Mesodermal cell (in vitro differentiated cells): Measurements from ENCODE around the gene ZFP36L2.

ENCODE experiments used
- H3K27ac ChIP-seq: 2 replicates; pipeline ENCODE4 v1.7.0; 2013; ENCODE audit warnings: mild to moderate bottlenecking, low read depth, low read length, moderate library complexity; ENCODE audit not compliant: severe bottlenecking
- H3K36me3 ChIP-seq: 2 replicates; pipeline ENCODE4 v1.7.1; 2013; ENCODE audit warnings: mild to moderate bottlenecking, low read length, moderate library complexity; ENCODE audit not compliant: control insufficient read depth, insufficient read depth
- H3K4me1 ChIP-seq: one replicate; pipeline ENCODE4 v1.7.1; 2013; ENCODE audit warnings: mild to moderate bottlenecking, low read length; ENCODE audit not compliant: insufficient read depth, control insufficient read depth, poor library complexity, severe bottlenecking
- H3K4me3 ChIP-seq: 2 replicates; pipeline ENCODE4 v1.7.0; 2013; ENCODE audit warnings: low read length, control low read depth, mild to moderate bottlenecking; ENCODE audit not compliant: insufficient read depth, poor library complexity, severe bottlenecking; ENCODE audit errors: extremely low read depth
- H3K9me3 ChIP-seq: 2 replicates; pipeline ENCODE4 v1.7.1; 2013; ENCODE audit warnings: mild to moderate bottlenecking, low read length, moderate library complexity; ENCODE audit not compliant: control insufficient read depth
- WGBS, 2 experiments: methylation state at CpG; one replicate each; pipeline ENCODE4 v1.1.5; 2013; ENCODE audit warnings: missing lambda C conversion rate in 2 of 2; ENCODE audit not compliant: insufficient coverage in 2 of 2; 5-methylcytosine and 5-hydroxymethylcytosine counted together

ZFP36L2 gene

DNA sequence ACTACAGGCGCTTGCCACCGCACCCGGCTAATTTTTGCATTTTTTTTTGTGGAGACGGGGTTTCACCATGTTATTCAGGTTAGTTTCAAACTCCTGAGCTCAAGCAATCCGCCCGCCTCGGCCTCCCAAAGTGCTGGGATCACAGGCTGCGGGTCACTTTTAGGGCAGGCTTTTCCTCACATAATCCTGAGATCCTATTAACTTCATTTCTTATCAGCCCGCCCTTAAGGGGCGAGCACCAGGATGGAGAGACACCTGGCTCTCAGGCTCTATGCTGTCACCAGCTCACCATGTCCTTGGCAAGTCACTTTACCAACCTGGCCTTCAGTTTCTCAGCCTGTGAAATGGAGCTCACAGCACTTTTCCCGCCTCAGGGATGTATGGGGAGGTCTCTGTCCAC is 23.0 kb downstream of the ZFP36L2 start:
- Histone ChIP-seq H3K36me3 (no peaks in the 10 kb centered on the region), H3K27ac (no peak overlapping the region)
- WGBS, 2 experiments = 92 to 95% methylated on average over 8 to 9 of the region's 11 CpGs

DNA sequence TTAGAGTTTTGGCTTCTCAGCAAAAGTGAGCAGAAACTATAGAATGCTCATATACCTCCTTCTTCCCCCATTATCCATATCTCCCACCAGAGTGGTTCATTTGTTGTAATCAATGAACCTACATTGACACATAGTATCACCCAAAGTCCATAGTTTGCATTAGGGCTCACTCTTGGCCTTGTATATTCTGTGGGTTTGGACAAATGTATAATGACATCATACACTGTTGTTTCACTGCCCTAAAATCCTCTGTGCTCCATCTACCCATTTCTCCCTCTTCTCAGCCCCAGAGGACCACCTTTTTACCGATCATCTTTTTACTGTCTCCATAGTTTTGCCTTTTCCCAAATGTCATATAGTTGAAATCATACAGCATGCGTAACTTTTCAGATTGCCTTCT is 24.1 kb downstream of the ZFP36L2 start:
- WGBS, 2 experiments = 56 to 57% methylated on average over 2 of the region's 2 CpGs
- Histone ChIP-seq H3K4me3 (no peak overlapping the region), H3K27ac (no peak overlapping the region), H3K9me3 (no peaks in the 10 kb centered on the region), H3K36me3 (no peaks in the 10 kb centered on the region), H3K4me1 (peaks cover 8% of the 10 kb centered on the region)

More for the DNA sequence above, 23.0 kb downstream of the ZFP36L2 start:
- Histone ChIP-seq H3K9me3 (no peaks in the 10 kb centered on the region), H3K4me3 (no peak overlapping the region), H3K4me1 (peaks cover 8% of the 10 kb centered on the region)

DNA sequence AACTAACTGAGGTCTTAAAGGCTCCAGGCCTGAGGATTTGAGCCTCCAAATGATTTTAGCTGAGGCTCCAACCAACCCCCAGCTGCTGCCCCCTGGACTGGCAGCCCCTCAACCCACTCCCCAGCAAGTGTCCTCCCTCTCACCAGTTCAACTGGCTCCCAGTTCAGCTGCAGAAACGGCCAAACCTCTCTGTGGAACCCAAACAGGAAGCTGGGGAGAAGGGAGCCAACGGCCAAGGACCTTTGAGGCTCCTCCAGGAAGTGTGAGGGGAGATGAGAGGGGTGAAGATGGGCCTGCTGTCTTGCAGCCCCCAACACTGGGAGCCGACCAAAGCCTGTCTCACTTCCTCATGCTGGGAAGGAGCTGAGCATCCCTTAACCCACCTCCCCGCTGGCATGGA is 24.9 kb downstream of the ZFP36L2 start:
- no peak overlapping the region for H3K4me3 ChIP-seq
- no peaks in the 10 kb centered on the region for H3K36me3 ChIP-seq
- no peak overlapping the region for H3K27ac ChIP-seq
- no peaks in the 10 kb centered on the region for H3K9me3 ChIP-seq
- 92 to 100% methylated on average over 1 to 3 of the region's 4 CpGs for WGBS, 2 experiments
- peaks cover 8% of the 10 kb centered on the region for H3K4me1 ChIP-seq

DNA sequence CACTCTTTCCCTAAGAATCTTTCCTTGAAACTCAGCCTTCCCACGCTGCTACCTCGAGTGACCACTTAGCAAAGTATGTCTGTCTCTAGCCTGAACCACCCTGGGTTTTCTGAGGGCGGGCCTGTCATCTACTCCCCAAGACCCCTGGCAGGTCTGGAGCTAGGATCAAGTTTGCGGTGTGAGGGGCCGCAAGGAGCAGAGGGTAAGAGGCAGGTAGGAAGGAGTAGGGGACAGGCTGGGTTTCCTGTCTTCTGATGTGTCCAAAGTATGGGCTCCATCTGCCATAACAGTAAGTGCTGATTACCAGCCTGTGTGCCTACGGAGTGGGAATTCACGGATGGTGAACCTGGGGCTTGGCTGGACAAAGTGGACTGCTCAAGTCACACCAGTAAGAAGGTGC is 25.4 kb downstream of the ZFP36L2 start:
- Histone ChIP-seq H3K27ac (no peak overlapping the region), H3K4me3 (no peak overlapping the region), H3K4me1 (peaks cover 8% of the 10 kb centered on the region), H3K36me3 (no peaks in the 10 kb centered on the region), H3K9me3 (no peaks in the 10 kb centered on the region)
- WGBS, 2 experiments = 97 to 98% methylated on average over 4 to 7 of the region's 7 CpGs

DNA sequence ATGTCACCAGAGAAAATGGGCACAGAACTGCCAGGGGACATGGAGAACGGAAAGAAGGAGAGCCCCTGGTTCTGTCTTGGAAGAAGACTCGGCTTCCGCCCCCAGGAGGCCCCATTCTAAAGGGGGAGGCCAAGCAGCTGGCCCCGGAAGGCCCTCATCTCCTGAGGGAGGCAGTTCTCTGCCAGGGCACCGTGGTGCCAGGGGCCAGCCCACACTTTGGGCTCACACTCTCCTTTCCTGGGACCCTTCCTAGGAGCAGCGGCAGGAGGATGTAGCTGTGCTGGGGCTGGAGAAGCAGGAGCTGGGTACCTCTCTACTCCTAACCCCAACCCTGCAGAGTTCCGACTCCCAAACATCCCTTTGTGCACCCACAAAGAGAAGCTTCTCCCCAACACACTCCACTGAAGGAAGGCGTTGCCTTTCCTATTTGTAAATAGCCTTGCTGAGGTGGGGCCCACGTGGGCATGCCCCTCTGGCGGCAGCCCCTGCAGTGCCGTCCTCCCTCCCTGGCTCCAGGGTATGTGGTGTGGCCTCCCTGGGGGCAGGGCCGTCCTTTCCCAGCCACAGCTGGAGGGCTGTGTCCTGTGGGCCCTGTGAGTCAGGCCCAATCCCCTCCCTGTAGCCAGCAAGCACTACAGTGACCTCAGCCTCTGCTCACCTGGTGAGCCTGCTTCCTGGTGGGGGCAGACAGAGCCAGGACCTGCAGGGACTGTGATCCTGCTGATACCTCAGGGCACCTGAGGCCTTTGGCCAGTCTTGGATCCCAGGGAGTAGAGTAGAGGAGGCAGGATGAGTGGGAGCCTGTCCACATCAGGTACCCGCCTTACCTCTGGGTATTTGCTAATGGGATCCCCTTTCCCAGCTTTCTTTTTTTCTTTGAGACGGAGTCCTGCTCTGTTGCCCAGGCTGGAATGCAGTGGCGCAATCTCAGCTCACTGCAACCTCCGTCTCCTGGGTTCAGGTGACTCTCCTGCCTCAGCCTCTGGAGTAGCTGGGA is 26.6 kb downstream of the ZFP36L2 start:
- 68 to 75% methylated on average over 12 to 15 of the region's 16 CpGs for WGBS, 2 experiments
- Histone ChIP-seq H3K27ac (no peak overlapping the region), H3K4me3 (no peak overlapping the region), H3K36me3 (no peaks in the 10 kb centered on the region), H3K9me3 (no peaks in the 10 kb centered on the region), H3K4me1 (peaks cover 8% of the 10 kb centered on the region)

DNA sequence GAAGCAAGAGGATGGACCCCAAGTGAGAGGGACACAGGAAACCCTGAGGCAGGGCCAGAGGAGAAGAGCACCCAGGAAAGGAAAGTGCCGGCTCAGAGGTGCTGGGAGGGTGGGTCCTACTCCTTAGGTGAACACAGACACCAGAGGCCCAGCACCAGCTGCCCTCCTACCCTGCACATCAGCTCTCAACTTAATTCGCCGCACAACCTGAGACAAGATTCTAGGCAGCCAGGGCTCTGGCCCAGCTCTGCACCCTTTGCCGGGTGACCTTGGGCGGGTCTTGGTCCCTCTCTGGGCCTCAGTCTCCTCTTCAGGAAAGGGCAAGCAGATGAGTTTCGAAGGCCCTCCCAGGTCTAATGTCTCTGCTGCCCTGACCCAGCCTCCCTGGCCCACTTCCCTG is 28.1 kb downstream of the ZFP36L2 start:
- H3K4me3 ChIP-seq = no peak overlapping the region
- no peaks in the 10 kb centered on the region for H3K36me3 ChIP-seq
- no peaks in the 10 kb centered on the region for H3K9me3 ChIP-seq
- peaks cover 8% of the 10 kb centered on the region for H3K4me1 ChIP-seq
- H3K27ac ChIP-seq = no peak overlapping the region
- WGBS, 2 experiments = 97 to 98% methylated on average over 4 to 5 of the region's 6 CpGs

DNA sequence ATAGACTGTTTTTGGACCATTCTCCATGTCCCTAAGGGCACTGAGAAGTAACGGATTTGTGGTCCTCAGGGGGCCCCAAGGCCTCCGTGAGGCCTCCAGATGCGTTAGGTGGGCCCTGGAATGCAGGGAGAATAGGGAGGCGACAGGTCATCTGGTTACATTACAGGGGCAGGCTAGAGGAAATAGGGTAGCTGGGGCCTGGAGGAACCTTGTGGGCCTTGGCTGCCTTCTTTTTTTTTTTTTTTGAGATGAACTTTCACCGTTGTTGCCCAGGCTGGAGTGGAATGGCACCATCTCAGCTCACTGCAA is 28.9 kb downstream of the ZFP36L2 start:
- Histone ChIP-seq H3K27ac (no peak overlapping the region), H3K36me3 (no peaks in the 10 kb centered on the region), H3K4me3 (no peak overlapping the region), H3K4me1 (peaks cover 8% of the 10 kb centered on the region), H3K9me3 (no peaks in the 10 kb centered on the region)
- WGBS, 2 experiments = 78 to 86% methylated on average over 3 to 4 of the region's 5 CpGs

DNA sequence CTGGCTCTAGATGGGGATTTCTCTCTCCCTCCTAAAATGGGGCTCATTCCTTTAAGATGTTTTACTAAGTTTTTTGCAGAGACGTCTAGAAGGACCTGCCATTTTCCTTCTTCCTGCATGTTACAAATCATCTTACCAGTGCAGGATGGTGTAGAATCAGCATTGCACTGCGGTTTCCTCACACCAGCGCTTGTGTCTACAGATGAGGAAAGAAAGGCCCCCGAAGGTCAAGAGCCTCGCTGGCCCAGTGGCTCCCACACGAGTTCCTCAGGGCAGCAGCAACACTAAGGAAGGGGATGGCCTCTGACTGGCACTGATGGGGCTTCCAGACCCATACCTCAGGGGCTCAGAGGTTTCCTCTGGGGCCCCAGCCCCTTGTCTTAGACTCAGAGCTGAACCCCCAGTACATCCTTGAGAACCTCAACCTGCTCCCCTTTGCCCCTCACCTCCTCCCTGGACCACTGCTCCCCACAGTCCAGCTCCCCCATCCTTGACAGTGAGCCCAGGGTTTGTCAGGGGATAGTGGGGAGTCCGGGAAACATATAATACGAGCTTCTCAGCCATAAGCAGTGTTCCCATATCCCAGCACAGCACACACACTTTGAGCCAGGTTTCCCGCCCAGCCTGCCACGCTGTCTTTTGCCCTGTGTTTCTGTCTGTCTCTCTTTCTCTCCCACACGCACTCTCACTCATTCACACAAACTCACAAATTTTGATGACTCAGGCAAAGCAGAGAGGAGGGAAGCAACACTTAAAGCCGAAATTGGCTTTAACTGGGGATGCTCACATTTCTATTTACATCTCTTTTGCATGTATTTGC is 29.4 kb downstream of the ZFP36L2 start:
- Histone ChIP-seq H3K36me3 (no peaks in the 10 kb centered on the region), H3K4me1 (peaks cover 8% of the 10 kb centered on the region), H3K4me3 (no peak overlapping the region), H3K9me3 (no peaks in the 10 kb centered on the region), H3K27ac (no peak overlapping the region)
- WGBS, 2 experiments = 88 to 93% methylated on average over 8 to 11 of the region's 12 CpGs

DNA sequence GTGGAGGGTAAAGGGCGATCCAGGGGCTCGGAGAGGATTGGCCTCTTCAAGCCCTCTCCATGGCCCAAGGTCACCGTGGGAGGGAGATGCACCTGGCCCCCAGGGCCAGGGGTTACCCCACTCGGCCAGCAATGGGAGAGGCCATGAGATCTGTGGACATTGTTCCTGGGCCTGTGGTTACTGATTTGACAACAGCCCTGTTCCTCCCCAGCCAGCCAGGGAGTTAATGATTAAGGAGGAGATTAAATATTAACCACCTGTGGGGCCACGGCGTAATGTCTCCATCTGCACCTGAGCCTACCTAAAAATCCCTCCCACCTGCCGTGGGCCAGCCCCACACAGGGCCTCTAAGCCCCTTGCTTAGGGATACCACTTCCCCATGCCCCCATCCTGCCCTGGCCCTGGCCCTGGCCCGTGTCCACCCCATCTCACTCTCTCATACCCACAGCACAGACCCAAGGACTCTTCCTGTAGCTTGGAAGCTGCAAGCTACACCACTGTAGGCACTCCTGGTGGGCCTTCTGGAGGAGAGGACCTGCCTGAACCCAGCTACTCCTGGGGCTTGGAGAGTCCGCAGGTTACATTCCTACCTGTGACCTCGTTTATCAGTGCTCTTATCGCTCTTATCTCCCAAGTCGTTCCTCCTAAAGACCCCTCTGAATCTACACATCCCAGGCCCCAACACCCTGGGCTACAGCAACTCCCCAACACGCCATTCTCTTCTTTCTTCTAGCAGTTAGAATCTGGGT is 32.1 kb downstream of the ZFP36L2 start:
- Histone ChIP-seq H3K9me3 (no peaks in the 10 kb centered on the region), H3K27ac (no peak overlapping the region), H3K36me3 (no peaks in the 10 kb centered on the region), H3K4me3 (no peak overlapping the region), H3K4me1 (peaks cover 4% of the 10 kb centered on the region)
- WGBS, 2 experiments = 80 to 91% methylated on average over 9 of the region's 13 CpGs

DNA sequence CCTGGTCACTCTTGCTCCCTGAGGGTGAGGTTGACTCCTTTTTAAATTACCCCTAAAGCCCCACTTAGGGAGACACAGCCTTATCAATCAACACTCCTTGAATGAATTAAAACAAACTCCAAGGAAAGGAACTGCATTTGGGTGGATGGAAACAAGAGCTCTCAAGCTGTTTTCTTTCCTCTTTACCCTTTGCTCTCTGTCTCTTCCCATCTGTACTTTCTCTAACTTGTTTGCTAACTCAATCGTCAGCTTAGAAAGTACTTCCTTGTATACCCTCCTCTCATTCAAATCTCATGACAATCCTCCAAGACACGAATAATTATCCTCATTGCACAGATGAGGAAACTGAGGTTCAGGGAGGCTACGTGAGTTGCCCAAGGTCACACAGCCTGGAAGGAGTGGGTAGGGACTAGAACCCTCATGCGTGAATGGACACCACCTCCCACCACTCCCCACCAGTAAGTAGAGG is 32.7 kb downstream of the ZFP36L2 start:
- H3K4me1 ChIP-seq = peaks cover 4% of the 10 kb centered on the region
- no peak overlapping the region for H3K27ac ChIP-seq
- 78 to 88% methylated on average over 1 to 3 of the region's 4 CpGs for WGBS, 2 experiments
- H3K9me3 ChIP-seq = no peaks in the 10 kb centered on the region
- H3K36me3 ChIP-seq = no peaks in the 10 kb centered on the region
- H3K4me3 ChIP-seq = no peak overlapping the region
